CD14-positive monocyte (primary cell): ENCODE data around the gene CCDC40. TPM values are rescaled to one million over a fixed set of nuclear protein-coding genes. Genes with fewer than 3 reads are reported as not detected.
A peak's percentile ranks its signal among the peaks of the same experiment; 100 is the strongest.

Experiments
- DNase-seq, 3 donors: peaks; one replicate each; pipeline ENCODE4 v3.0.0-alpha.2; 2011 to 2022
- H2AFZ ChIP-seq: 2 replicates; pipeline ENCODE4 v1.6.0; 2012; ENCODE audit warnings: mild to moderate bottlenecking, low read depth, low read length, inconsistent platforms; ENCODE audit not compliant: insufficient read depth, poor library complexity, severe bottlenecking
- H3K27ac ChIP-seq, 2 donors: 1 replicate in 1 of 2; 2 replicates in 1 of 2; pipeline ENCODE4 v1.5.1; 2012 to 2013; ENCODE audit warnings: low read length in 2 of 2, control low read depth in 1 of 2, inconsistent platforms in 1 of 2, low read depth in 1 of 2, mild to moderate bottlenecking in 1 of 2
- H3K27me3 ChIP-seq, 2 donors: one replicate each; pipeline versions ENCODE4 v1.6.0 to v1.6.1; 2011 to 2013; ENCODE audit warnings: low read length in 2 of 2; ENCODE audit not compliant: control insufficient read depth in 2 of 2, insufficient read depth in 2 of 2
- H3K36me3 ChIP-seq, 2 donors: replicated peaks in 1 of 2; 1 replicate in 1 of 2; 2 replicates in 1 of 2; pipeline versions ENCODE4 v1.5.1 to v1.6.1; 2012 to 2013; ENCODE audit warnings: low read length in 2 of 2, control low read depth in 1 of 2, inconsistent platforms in 1 of 2, mild to moderate bottlenecking in 1 of 2; ENCODE audit not compliant: insufficient read depth in 2 of 2, control insufficient read depth in 1 of 2
- H3K4me1 ChIP-seq, 2 donors: 1 replicate in 1 of 2; 2 replicates in 1 of 2; pipeline versions ENCODE4 v1.5.1 to v1.6.1; 2012 to 2013; ENCODE audit warnings: low read length in 2 of 2, control low read depth in 1 of 2, inconsistent platforms in 1 of 2, mild to moderate bottlenecking in 1 of 2, moderate library complexity in 1 of 2; ENCODE audit not compliant: insufficient read depth in 2 of 2, control insufficient read depth in 1 of 2
- H3K4me2 ChIP-seq: replicated peaks from 2 replicates; pipeline ENCODE3; 2012; ENCODE audit warnings: low read length, moderate library complexity, mild to moderate bottlenecking; ENCODE audit not compliant: poor library complexity, severe bottlenecking; ENCODE audit errors: extremely low read depth
- H3K4me3 ChIP-seq, 3 experiments: fragments of 200-600 bp in 1 of 3; sonication (generic) in 1 of 3; replicated peaks in 1 of 3; 1 replicate in 2 of 3; 2 replicates in 1 of 3; pipeline ENCODE4 v1.5.1; 2011 to 2013; ENCODE audit warnings: low read length in 3 of 3, mild to moderate bottlenecking in 3 of 3, control low read depth in 2 of 3, low read depth in 2 of 3, inconsistent platforms in 1 of 3, moderate library complexity in 1 of 3
- H3K79me2 ChIP-seq: 2 replicates; pipeline ENCODE4 v1.6.0; 2012; ENCODE audit warnings: mild to moderate bottlenecking, control low read depth, inconsistent platforms, low read length, moderate library complexity; ENCODE audit not compliant: insufficient read depth
- H3K9ac ChIP-seq: 2 replicates; pipeline ENCODE4 v1.6.0; 2017; ENCODE audit warnings: low read length, mild to moderate bottlenecking; ENCODE audit not compliant: insufficient read depth, poor library complexity, severe bottlenecking
- H3K9me3 ChIP-seq, 2 donors: replicated peaks in 1 of 2; 1 replicate in 1 of 2; 2 replicates in 1 of 2; pipeline versions ENCODE4 v1.5.1 to v1.6.1; 2012 to 2013; ENCODE audit warnings: low read length in 2 of 2, control low read depth in 1 of 2; ENCODE audit not compliant: control insufficient read depth in 1 of 2, insufficient read depth in 1 of 2
- H4K20me1 ChIP-seq: 2 replicates; pipeline ENCODE4 v1.6.0; 2012; ENCODE audit warnings: mild to moderate bottlenecking, low read length, control low read depth, moderate library complexity; ENCODE audit not compliant: insufficient read depth
- H3K27ac Mint-ChIP-seq, 7 donors: one replicate each; pipeline ENCODE4 v1.8.0; 2020; ENCODE audit warnings: mild to moderate bottlenecking in 7 of 7, mixed read lengths in 7 of 7, moderate library complexity in 6 of 7, inconsistent platforms in 2 of 7
- H3K27me3 Mint-ChIP-seq, 3 donors: one replicate each; pipeline ENCODE4 v1.8.0; 2021 to 2022; ENCODE audit warnings: low read depth in 3 of 3, mild to moderate bottlenecking in 3 of 3, mixed read lengths in 3 of 3, moderate library complexity in 3 of 3, inconsistent platforms in 1 of 3
- H3K36me3 Mint-ChIP-seq, 2 donors: one replicate each; pipeline ENCODE4 v1.8.0; 2020; ENCODE audit warnings: mixed read lengths in 2 of 2, inconsistent platforms in 1 of 2, mild to moderate bottlenecking in 1 of 2
- H3K4me1 Mint-ChIP-seq: one replicate; pipeline ENCODE4 v1.8.0; 2020; ENCODE audit warnings: mild to moderate bottlenecking, mixed read lengths
- H3K4me3 Mint-ChIP-seq, 2 donors: one replicate each; pipeline ENCODE4 v1.8.0; 2020; ENCODE audit warnings: mild to moderate bottlenecking in 2 of 2, mixed read lengths in 2 of 2, moderate library complexity in 1 of 2
- H3K9me3 Mint-ChIP-seq, 7 donors: one replicate each; pipeline ENCODE4 v1.8.0; 2020 to 2022; ENCODE audit warnings: mixed read lengths in 7 of 7, mild to moderate bottlenecking in 6 of 7, moderate library complexity in 6 of 7, inconsistent platforms in 2 of 7
- CTCF ChIP-seq: fragments of 200-600 bp; IDR thresholded peaks from one replicate; pipeline ENCODE4 v1.8.0; 2022; ENCODE audit warnings: antibody characterized with exemption, mild to moderate bottlenecking
- WGBS: methylation state at CpG from one replicate; pipeline ENCODE4 v1.1.5; 2013; ENCODE audit warnings: missing lambda C conversion rate; ENCODE audit not compliant: insufficient coverage; 5-methylcytosine and 5-hydroxymethylcytosine counted together
- intact Hi-C, 2 donors: fragments of 100-400 bp; cut with micrococcal nuclease; formaldehyde crosslinking; loops; one replicate each; pipeline versions ENCODE4 v1.15.0 to v1.15.1; 2023
- polyA plus RNA-seq, 3 donors: library from polyadenylated mRNA; depleted of rRNA in 1 of 3; unstranded in 2 of 3; stranded (reverse) in 1 of 3; fragments of 300-500 nt in 2 of 3; fragments of >200 nt in 1 of 3; fragmentation: Illumina TruSeq in 2 of 3; gene quantifications; 1 replicate in 2 of 3; 2 replicates in 1 of 3; pipeline ENCODE4 v1.2.3, GENCODE V29; 2012 to 2021

CCDC40 gene
- polyA plus RNA-seq, 3 donors, result 0.21 to 0.27 TPM; not detected in 1

DNA sequence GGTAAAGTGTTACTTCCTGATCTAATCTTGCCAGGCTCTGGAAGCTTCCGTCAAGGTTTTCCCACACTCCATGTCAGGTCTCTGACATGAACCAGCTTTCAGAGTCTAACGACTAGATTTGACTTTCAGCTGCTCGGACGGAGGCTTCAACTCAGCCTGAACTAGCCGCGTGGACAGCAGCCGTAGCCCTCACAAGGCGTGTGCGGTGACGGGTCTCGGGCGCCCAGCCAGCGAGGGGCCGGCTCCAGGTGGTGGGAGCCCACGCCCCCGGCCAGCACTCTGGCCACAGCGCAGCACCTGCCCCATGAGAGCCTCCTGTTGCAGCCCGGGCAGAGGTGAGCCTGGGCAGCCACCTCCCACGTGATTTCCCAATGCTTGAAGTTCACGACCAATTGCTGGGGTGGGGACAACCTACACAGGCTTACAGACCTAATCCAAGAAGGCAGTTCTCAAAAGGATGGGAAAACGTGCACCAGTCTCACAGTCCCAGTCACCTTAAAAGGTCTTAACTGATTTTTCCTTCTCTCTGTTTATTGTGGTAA, 46.3 kb upstream of the CCDC40 start:
- intact Hi-C loops, result loop anchor here (2.0 to 5.0 kb wide), 2 partner anchors 198 to 245 kb away; no protein-coding TSS in a partner anchor
- H3K9ac ChIP-seq, result no peak overlapping the region
- no peak overlapping the region for H2AFZ ChIP-seq
- Mint-ChIP-seq H3K36me3 (peaks cover 0 to 4% of the 10 kb centered on the region in 2 donors), H3K27me3 (peaks cover 16 to 30% (median 17%) of the 10 kb centered on the region in 3 donors), H3K9me3 (peaks cover 0 to 2% (median 0%) of the 10 kb centered on the region in 7 donors), H3K4me1 (peaks cover 25% of the 10 kb centered on the region), H3K27ac (no peak overlapping the region), H3K4me3 (no peak overlapping the region)
- H3K79me2 ChIP-seq, result no peaks in the 10 kb centered on the region
- peaks cover 0 to 7% of the 10 kb centered on the region in 2 donors for H3K27me3 ChIP-seq
- no peak overlapping the region for H3K27ac ChIP-seq
- no peak overlapping the region for H3K4me3 ChIP-seq
- H3K9me3 ChIP-seq, result no peaks in the 10 kb centered on the region
- H3K4me2 ChIP-seq, result no peak overlapping the region
- no peaks in the 10 kb centered on the region for H3K36me3 ChIP-seq
- TF ChIP-seq CTCF, result no peak
- WGBS, result 89% methylated on average over 20 of the region's 21 CpGs
- no peak for DNase-seq
- H4K20me1 ChIP-seq, result no peaks in the 10 kb centered on the region
- H3K4me1 ChIP-seq, result peaks cover 27 to 35% of the 10 kb centered on the region in 2 donors

DNA sequence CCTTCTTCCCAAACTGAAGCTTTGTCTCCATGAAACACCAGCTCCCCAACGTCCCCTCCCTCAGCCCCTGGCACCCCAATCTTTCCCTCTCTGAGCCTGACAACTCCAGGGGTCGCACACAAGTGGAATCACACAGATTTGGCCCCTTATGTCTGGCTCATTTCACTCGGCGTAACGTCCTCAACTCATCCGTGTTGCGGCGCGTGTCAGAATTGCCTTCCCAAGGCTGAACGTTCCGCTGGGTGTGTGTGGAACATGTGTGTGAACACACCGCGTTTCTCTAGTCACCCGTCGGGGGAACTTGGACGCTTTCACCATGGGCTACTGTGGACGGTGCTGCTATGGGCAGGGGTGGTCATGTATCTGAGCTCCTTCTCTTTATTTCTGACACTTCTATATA, 45.7 kb upstream of the CCDC40 start:
- Mint-ChIP-seq H3K4me3 (peak overlapping the region in 1 of 2 donors; percentile 59), H3K27me3 (peaks cover 16 to 30% (median 17%) of the 10 kb centered on the region in 3 donors), H3K36me3 (peaks cover 0 to 4% of the 10 kb centered on the region in 2 donors), H3K9me3 (peaks cover 0 to 2% (median 0%) of the 10 kb centered on the region in 7 donors), H3K4me1 (peaks cover 28% of the 10 kb centered on the region), H3K27ac (peak overlapping the region in 1 of 7 donors; percentile 71)
- WGBS, result 95% methylated on average over 10 of the region's 17 CpGs
- Histone ChIP-seq H3K9me3 (no peaks in the 10 kb centered on the region), H3K9ac (no peak overlapping the region), H2AFZ (no peak overlapping the region), H3K79me2 (no peaks in the 10 kb centered on the region), H4K20me1 (no peaks in the 10 kb centered on the region), H3K4me2 (no peak overlapping the region), H3K4me3 (no peak overlapping the region), H3K27ac (no peak overlapping the region), H3K36me3 (no peaks in the 10 kb centered on the region), H3K4me1 (peaks cover 27 to 39% of the 10 kb centered on the region in 2 donors), H3K27me3 (peaks cover 0 to 7% of the 10 kb centered on the region in 2 donors)
- TF ChIP-seq CTCF, result no peak
- intact Hi-C loops, result loop anchor here (2.0 to 5.0 kb wide), 2 partner anchors 198 to 246 kb away; no protein-coding TSS in a partner anchor
- DNase-seq, result no peak
